ENCODE data around the gene CUL2. TPM values are rescaled to one million over a fixed set of nuclear protein-coding genes. Genes with fewer than 3 reads are reported as not detected.

Gene CUL2
- total RNA-seq, 1 experiment from 2014 or later: 68.0 TPM

DNA sequence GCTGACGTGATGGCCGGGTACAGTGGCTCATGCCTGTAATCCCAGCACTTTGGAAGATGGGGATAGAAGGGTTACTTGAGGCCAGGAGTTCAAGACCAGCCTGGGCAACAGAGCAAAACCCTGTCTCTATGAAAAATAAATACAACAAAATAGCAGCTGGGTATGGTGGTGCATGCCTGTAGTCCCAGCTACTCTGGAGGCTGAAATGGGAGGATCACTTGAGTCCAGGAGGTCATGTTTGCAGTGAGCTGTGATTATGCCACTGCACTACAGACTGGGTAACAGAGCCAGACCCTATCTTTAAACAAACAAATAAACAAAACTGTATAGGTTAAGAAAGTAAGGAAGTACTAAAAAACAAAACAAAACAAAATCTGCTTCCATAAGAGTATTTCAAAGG is 6.2 kb upstream of the CUL2 start:
- DNase-seq: no peak
- H3K36me3 ChIP-seq (ENCODE audit: control insufficient read depth, insufficient read depth, low read length): no peaks in the 10 kb centered on the region
- no peaks in the 10 kb centered on the region for H3K36me3 Mint-ChIP-seq (ENCODE audit: insufficient read depth, unreplicated experiment)
- H3K9me3 ChIP-seq: peaks cover 3% of the 10 kb centered on the region; the same call in 1 of the 2 replicates
- peaks cover 8% of the 10 kb centered on the region for H3K9me3 Mint-ChIP-seq (ENCODE audit: unreplicated experiment)
- intact Hi-C loops (cut with micrococcal nuclease; ENCODE audit: unreplicated experiment): no loop called here
- no peak overlapping the region for H3K4me3 ChIP-seq (ENCODE audit: low read depth, low read length)
- H3K4me1 Mint-ChIP-seq (ENCODE audit: low read depth, unreplicated experiment): peaks cover 15% of the 10 kb centered on the region
- ChIA-PET POLR2A (no interaction called here), CTCF (interaction anchor here (0.8 kb wide), 1 partner anchor 30 kb away, joined by 4 read pairs; the partner anchor contains the start of gene CREM)
- no peaks in the 10 kb centered on the region for H3K27me3 ChIP-seq (replicated peaks; ENCODE audit: control insufficient read depth, insufficient read depth, low read length)
- no peak overlapping the region for H3K27ac Mint-ChIP-seq (ENCODE audit: unreplicated experiment)
- TF ChIP-seq, protein P1, sequence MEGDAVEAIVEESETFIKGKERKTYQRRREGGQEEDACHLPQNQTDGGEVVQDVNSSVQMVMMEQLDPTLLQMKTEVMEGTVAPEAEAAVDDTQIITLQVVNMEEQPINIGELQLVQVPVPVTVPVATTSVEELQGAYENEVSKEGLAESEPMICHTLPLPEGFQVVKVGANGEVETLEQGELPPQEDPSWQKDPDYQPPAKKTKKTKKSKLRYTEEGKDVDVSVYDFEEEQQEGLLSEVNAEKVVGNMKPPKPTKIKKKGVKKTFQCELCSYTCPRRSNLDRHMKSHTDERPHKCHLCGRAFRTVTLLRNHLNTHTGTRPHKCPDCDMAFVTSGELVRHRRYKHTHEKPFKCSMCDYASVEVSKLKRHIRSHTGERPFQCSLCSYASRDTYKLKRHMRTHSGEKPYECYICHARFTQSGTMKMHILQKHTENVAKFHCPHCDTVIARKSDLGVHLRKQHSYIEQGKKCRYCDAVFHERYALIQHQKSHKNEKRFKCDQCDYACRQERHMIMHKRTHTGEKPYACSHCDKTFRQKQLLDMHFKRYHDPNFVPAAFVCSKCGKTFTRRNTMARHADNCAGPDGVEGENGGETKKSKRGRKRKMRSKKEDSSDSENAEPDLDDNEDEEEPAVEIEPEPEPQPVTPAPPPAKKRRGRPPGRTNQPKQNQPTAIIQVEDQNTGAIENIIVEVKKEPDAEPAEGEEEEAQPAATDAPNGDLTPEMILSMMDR (IDR thresholded peaks at IDR 0.05; ENCODE audit: insufficient read depth in 1 of 2, low read depth in 1 of 2, low read length in 1 of 2, severe bottlenecking in 1 of 2, unreplicated experiment in 1 of 2): no peak
- BruUV-seq (replicated peaks): no TSS peak
- peaks cover 8% of the 10 kb centered on the region; the same call in 1 of the 2 replicates for H3K4me1 ChIP-seq
- H3K4me3 Mint-ChIP-seq (ENCODE audit: unreplicated experiment): no peak overlapping the region
- peaks cover 8% of the 10 kb centered on the region for H3K27me3 Mint-ChIP-seq (ENCODE audit: insufficient read depth, unreplicated experiment)

DNA sequence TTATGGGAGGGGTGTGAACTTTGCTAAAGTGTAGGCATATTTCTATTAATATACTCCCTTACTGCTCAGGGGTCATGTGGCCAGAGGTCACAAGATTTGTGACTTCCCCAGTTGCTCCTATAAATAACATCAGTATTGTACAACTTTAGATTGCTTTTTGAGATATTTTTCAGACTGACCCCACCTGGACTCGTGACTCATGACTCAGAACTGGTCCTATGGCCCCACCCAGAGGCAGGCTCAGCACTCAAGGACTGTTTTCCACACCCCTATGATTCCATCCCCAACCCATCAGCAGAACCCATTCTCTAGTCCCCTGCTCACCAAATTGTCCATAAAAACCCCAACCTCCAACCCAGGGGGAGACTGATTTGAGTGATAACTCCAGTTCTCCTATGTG is 2.7 kb upstream of the CUL2 start:
- H3K4me1 ChIP-seq: peaks cover 8% of the 10 kb centered on the region; the same call in 1 of the 2 replicates
- H3K9me3 Mint-ChIP-seq (ENCODE audit: unreplicated experiment): no peaks in the 10 kb centered on the region
- intact Hi-C loops (cut with micrococcal nuclease; ENCODE audit: unreplicated experiment): no loop called here
- H3K27me3 ChIP-seq (replicated peaks; ENCODE audit: control insufficient read depth, insufficient read depth, low read length): no peaks in the 10 kb centered on the region
- BruUV-seq (replicated peaks): no TSS peak
- H3K27me3 Mint-ChIP-seq (ENCODE audit: insufficient read depth, unreplicated experiment): no peaks in the 10 kb centered on the region
- ChIA-PET CTCF (no interaction called here), POLR2A (no interaction called here)
- peaks cover 20% of the 10 kb centered on the region for H3K4me1 Mint-ChIP-seq (ENCODE audit: low read depth, unreplicated experiment)
- no peak for DNase-seq
- no peak overlapping the region for H3K27ac Mint-ChIP-seq (ENCODE audit: unreplicated experiment)
- H3K4me3 Mint-ChIP-seq (ENCODE audit: unreplicated experiment): no peak overlapping the region
- H3K36me3 ChIP-seq (ENCODE audit: control insufficient read depth, insufficient read depth, low read length): no peaks in the 10 kb centered on the region
- no peak overlapping the region for H3K4me3 ChIP-seq (ENCODE audit: low read depth, low read length)
- peaks cover 3% of the 10 kb centered on the region; the same call in 1 of the 2 replicates for H3K9me3 ChIP-seq
- TF ChIP-seq, protein P1 (IDR thresholded peaks at IDR 0.05; ENCODE audit: insufficient read depth in 1 of 2, low read depth in 1 of 2, low read length in 1 of 2, severe bottlenecking in 1 of 2, unreplicated experiment in 1 of 2): no peak
- H3K36me3 Mint-ChIP-seq (ENCODE audit: insufficient read depth, unreplicated experiment): peaks cover 11% of the 10 kb centered on the region

DNA sequence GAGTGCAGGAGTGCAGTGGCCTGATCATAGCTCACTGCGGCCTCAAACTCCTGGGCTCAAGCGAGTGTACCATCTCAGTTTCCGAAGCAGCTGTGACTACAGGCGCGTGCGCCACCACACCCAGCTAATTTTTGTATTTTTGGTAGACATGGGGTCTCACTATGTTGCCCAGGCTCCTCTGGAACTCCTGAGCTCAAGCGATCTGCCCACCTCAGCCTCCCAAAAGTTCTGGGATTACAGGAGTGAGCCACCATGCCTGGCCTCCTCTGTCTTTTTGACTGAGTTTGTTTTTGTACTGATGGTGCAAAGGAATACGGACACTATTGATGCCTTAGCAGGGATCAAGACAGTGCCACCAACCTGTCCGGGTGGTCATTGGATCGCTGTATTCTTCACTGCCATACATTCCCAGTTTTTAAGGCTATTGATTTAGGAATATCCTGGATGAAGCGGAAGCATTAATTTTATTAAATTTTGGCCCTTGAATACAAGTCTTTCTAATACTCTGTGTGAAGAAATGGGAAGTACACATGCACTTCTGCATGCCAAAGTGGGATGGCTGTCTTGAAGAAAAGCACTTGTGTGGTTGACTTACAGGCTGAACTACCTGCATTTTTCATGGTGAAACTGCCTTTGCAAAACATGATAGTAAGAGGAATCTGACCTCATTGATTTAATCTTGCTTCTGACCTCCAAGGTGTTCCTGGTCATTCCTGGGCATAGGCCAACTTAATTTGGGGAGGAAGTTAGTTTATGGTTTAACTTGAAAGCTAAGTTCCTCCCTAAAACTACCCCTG is 2.1 kb upstream of the CUL2 start:
- no peak overlapping the region for H3K4me3 Mint-ChIP-seq (ENCODE audit: unreplicated experiment)
- no peaks in the 10 kb centered on the region for H3K9me3 Mint-ChIP-seq (ENCODE audit: unreplicated experiment)
- peaks cover 11% of the 10 kb centered on the region for H3K36me3 Mint-ChIP-seq (ENCODE audit: insufficient read depth, unreplicated experiment)
- BruUV-seq (replicated peaks): no TSS peak
- H3K4me3 ChIP-seq (ENCODE audit: low read depth, low read length): no peak overlapping the region
- intact Hi-C loops (cut with micrococcal nuclease; ENCODE audit: unreplicated experiment): no loop called here
- no peaks in the 10 kb centered on the region for H3K27me3 ChIP-seq (replicated peaks; ENCODE audit: control insufficient read depth, insufficient read depth, low read length)
- TF ChIP-seq, protein P1 (IDR thresholded peaks at IDR 0.05; ENCODE audit: insufficient read depth in 1 of 2, low read depth in 1 of 2, low read length in 1 of 2, severe bottlenecking in 1 of 2, unreplicated experiment in 1 of 2): no peak
- DNase-seq: no peak
- H3K9me3 ChIP-seq: peaks cover 3% of the 10 kb centered on the region; the same call in 1 of the 2 replicates
- CTCF ChIA-PET: no interaction called here
- no peaks in the 10 kb centered on the region for H3K27me3 Mint-ChIP-seq (ENCODE audit: insufficient read depth, unreplicated experiment)
- no peaks in the 10 kb centered on the region for H3K36me3 ChIP-seq (ENCODE audit: control insufficient read depth, insufficient read depth, low read length)
- POLR2A ChIA-PET: no interaction called here
- no peak overlapping the region for H3K27ac Mint-ChIP-seq (ENCODE audit: unreplicated experiment)
- H3K4me1 Mint-ChIP-seq (ENCODE audit: low read depth, unreplicated experiment): peaks cover 20% of the 10 kb centered on the region
- H3K4me1 ChIP-seq: peaks cover 8% of the 10 kb centered on the region; the same call in 1 of the 2 replicates

Measured in Caco-2 (cell line).